K562 (cell line): Measurements from ENCODE around the gene GNAZ. TPM values are rescaled to one million over a fixed set of nuclear protein-coding genes. Genes with fewer than 3 reads are reported as not detected.

ENCODE experiments used
- polyA plus RNA-seq, 8 experiments: library from polyadenylated mRNA; depleted of rRNA in 4 of 8; stranded (reverse) in 5 of 8; unstranded in 3 of 8; fragments of >200 nt; fragmentation: Nextera tagmentation in 2 of 8; fragmentation: Illumina TruSeq in 1 of 8; extraction: Ambion mirVana in 2 of 8; extraction: Trizol in 1 of 8; gene quantifications; 2 replicates each; pipeline versions ENCODE4 v1.2.1 to v1.2.3, GENCODE V29; 2011 to 2014; ENCODE audit warnings: inconsistent platforms in 1 of 8, missing spikeins in 1 of 8
- total RNA-seq, 7 experiments: library from RNA; depleted of rRNA in 6 of 7; stranded (reverse); fragments of >200 nt in 6 of 7; fragmentation: Illumina TruSeq in 2 of 7; extraction: Trizol in 2 of 7; gene quantifications; 2 replicates each; pipeline versions ENCODE4 v1.2.1 to v1.2.3, GENCODE V29; 2011 to 2021; ENCODE audit warnings: low replicate concordance in 1 of 7
- TF ChIP-seq, protein P1 (sequence below), 2 experiments: fragments of 450-650 bp; conservative IDR thresholded peaks; 2 replicates each; pipeline ENCODE4 v1.6.1; 2017; ENCODE audit warnings: mild to moderate bottlenecking in 2 of 2, moderate library complexity in 2 of 2
- TF ChIP-seq, protein P2 (sequence below): sonication (generic); formaldehyde crosslinking; IDR thresholded peaks from 2 replicates; pipeline ENCODE4 v1.8.1; 2023; ENCODE audit warnings: missing genetic modification reagents, mild to moderate bottlenecking, borderline replicate concordance

The GNAZ gene
- total and polyA plus RNA-seq, 9 of the 15 experiments (the other 6 are each of a cell fraction or from before 2014, with no cell fraction given): 0.04 to 0.22 (median 0.13) TPM; not detected in 3

DNA sequence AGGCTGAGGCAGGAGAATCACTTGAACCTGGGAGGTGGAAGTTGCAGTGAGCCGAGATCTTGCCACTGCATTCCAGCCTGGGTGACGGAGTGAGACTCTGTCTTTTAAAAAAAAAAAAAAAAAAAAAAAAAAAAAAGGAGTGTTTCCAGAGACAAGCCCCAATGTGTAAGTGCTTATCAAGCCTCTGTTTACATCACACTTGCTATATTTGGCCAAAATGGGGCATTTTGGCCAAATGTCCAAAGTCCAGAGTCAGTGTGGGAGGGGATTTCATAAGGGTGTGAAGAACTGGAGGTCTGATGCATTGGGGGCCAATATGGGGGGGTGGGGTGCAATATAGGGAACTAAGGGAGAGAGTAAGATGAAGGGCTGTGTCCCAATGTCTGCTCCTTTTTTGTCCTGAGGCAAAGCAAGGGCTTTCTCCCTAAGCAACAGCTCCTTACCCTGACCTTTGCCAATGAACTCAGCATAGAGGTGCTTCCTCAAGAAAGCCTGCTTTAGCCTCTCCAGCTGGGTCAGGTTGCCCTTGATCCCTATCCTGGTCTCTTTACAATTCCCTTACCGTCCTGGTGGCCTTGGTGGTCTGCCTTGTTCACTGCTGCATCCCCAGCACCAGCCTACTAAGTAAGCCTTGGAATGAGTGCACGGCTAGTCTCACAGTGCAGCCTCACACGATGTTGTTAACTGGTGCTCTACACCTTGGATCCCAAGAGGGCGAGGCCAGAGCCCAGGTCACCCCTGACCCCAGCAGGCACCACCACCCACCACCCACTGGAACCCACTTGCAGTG, 95.9 kb downstream of the GNAZ start (continued):
- TF ChIP-seq, protein P1, sequence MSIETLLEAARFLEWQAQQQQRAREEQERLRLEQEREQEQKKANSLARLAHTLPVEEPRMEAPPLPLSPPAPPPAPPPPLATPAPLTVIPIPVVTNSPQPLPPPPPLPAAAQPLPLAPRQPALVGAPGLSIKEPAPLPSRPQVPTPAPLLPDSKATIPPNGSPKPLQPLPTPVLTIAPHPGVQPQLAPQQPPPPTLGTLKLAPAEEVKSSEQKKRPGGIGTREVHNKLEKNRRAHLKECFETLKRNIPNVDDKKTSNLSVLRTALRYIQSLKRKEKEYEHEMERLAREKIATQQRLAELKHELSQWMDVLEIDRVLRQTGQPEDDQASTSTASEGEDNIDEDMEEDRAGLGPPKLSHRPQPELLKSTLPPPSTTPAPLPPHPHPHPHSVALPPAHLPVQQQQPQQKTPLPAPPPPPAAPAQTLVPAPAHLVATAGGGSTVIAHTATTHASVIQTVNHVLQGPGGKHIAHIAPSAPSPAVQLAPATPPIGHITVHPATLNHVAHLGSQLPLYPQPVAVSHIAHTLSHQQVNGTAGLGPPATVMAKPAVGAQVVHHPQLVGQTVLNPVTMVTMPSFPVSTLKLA (conservative IDR thresholded peaks at IDR 0.05): no peak
- TF ChIP-seq, protein P2, sequence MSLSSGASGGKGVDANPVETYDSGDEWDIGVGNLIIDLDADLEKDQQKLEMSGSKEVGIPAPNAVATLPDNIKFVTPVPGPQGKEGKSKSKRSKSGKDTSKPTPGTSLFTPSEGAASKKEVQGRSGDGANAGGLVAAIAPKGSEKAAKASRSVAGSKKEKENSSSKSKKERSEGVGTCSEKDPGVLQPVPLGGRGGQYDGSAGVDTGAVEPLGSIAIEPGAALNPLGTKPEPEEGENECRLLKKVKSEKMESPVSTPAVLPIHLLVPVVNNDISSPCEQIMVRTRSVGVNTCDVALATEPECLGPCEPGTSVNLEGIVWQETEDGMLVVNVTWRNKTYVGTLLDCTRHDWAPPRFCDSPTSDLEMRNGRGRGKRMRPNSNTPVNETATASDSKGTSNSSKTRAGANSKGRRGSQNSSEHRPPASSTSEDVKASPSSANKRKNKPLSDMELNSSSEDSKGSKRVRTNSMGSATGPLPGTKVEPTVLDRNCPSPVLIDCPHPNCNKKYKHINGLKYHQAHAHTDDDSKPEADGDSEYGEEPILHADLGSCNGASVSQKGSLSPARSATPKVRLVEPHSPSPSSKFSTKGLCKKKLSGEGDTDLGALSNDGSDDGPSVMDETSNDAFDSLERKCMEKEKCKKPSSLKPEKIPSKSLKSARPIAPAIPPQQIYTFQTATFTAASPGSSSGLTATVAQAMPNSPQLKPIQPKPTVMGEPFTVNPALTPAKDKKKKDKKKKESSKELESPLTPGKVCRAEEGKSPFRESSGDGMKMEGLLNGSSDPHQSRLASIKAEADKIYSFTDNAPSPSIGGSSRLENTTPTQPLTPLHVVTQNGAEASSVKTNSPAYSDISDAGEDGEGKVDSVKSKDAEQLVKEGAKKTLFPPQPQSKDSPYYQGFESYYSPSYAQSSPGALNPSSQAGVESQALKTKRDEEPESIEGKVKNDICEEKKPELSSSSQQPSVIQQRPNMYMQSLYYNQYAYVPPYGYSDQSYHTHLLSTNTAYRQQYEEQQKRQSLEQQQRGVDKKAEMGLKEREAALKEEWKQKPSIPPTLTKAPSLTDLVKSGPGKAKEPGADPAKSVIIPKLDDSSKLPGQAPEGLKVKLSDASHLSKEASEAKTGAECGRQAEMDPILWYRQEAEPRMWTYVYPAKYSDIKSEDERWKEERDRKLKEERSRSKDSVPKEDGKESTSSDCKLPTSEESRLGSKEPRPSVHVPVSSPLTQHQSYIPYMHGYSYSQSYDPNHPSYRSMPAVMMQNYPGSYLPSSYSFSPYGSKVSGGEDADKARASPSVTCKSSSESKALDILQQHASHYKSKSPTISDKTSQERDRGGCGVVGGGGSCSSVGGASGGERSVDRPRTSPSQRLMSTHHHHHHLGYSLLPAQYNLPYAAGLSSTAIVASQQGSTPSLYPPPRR (CRISPR knock-in tag): no peak
